GM18951 (cell line): ENCODE results near the gene NQO2.
"Not testable (repeated sequence)": the region's sequence is repeated elsewhere in the genome, so short reads cannot be mapped to it uniquely, and the experiment has no call there.

Source experiments
- POLR2A ChIP-seq: IDR thresholded peaks from 4 replicates; pipeline ENCODE4 v1.6.1; 2011; ENCODE audit warnings: mild to moderate bottlenecking; ENCODE audit not compliant: insufficient read length, insufficient read depth; ENCODE audit errors: extremely low read depth
- in situ Hi-C: fragments of 300-500 bp; cut with MboI; formaldehyde crosslinking; loops from one replicate; pipeline ENCODE4 v1.12.0; 2022; ENCODE audit warnings: low sequenced_read_pairs, mixed read lengths, inconsistent platforms; ENCODE audit not compliant: unreplicated experiment

NQO2 gene

GRCh38 chr6:3005077-3005476, 5.4 kb downstream of the NQO2 start:
- no peak for TF ChIP-seq POLR2A
- in situ Hi-C loops = no loop called here

GRCh38 chr6:3005874-3006273, 6.2 kb downstream of the NQO2 start:
- TF ChIP-seq POLR2A = no peak
- in situ Hi-C loops = no loop called here

DNA sequence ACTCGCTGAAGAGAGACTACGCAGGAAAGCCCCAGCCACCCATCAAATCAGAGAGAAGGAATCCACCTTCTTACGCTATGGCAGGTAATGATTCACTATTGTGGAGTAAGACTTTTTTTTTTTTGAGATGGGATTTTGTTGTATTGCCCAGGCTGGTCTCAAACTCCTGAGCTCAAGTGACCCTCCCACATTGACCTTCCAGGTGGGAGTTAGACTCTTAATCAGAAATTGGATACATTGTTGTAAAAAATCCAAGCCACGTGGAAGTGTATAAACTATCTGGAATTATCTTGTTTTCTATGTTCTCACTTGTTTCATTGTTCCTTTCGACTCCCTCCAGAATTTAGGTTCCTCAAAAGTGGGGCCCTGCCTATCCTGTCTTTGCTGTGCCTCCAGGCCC, 6.8 kb downstream of the NQO2 start:
- in situ Hi-C loops = no loop called here
- no peak for TF ChIP-seq POLR2A

GRCh38 chr6:3007571-3007970, 7.9 kb downstream of the NQO2 start:
- in situ Hi-C loops = no loop called here
- TF ChIP-seq POLR2A = no peak

DNA sequence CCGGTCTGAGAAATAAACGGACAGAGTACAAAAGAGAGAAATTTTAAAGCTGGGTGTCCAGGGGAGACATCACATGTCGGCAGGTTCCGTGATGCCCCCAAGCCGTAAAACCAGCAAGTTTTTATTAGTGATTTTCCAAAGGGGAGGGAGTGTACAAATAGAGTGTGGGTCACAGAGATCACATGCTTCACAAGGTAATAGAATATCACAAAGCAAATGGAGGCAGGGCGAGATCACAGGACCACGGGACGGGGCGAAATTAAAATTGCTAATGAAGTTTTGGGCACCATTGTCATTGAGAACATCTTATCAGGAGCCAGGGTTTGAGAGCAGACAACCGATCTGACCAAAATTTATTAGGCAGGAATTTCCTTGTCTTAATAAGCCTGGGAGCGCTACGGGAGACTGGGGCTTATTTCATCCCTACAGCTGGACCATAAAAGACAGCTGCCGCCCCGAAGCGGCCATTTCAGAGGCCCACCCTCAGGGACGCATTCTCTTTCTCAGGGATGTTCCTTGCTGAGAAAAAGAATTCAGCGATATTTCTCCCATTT, 9.1 kb downstream of the NQO2 start:
- in situ Hi-C loops = not testable (repeated sequence)

DNA sequence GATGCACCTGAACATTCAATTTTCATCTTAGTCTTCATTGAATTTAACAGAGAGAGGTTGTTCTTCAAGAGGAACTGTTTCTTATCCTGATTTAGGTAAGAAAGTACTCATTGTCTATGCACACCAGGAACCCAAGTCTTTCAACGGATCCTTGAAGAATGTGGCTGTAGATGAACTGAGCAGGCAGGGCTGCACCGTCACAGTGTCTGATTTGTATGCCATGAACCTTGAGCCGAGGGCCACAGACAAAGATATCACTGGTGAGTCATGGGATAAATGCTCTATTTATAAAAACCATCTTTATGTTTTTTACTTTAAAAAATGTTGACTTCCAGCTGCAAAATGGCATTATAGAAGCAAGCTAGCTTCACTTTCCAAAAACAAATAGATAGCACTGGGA, 10.2 kb downstream of the NQO2 start:
- TF ChIP-seq POLR2A = no peak
- in situ Hi-C loops = no loop called here

GRCh38 chr6:3011158-3011557, 11.5 kb downstream of the NQO2 start:
- no peak for TF ChIP-seq POLR2A
- in situ Hi-C loops = no loop called here

DNA sequence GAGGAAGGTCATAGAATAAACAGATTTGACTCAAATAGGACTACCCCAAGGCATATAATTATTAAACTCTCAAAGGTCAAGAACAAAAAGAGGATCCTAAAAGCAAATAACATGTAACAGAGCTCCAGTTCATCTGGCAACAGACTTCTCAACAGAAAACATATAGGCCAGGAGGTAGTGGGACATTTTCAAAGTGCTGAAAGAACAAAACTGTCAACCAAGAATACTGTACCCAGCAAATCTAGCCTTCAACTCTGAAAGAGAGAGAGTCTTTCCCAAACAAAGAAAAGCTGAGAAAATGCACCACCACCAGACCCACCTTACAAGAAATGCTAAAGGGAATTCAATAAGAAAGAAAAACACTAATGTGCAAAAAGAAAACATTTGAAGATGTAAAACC, 11.9 kb downstream of the NQO2 start:
- in situ Hi-C loops = no loop called here
- no peak for TF ChIP-seq POLR2A

DNA sequence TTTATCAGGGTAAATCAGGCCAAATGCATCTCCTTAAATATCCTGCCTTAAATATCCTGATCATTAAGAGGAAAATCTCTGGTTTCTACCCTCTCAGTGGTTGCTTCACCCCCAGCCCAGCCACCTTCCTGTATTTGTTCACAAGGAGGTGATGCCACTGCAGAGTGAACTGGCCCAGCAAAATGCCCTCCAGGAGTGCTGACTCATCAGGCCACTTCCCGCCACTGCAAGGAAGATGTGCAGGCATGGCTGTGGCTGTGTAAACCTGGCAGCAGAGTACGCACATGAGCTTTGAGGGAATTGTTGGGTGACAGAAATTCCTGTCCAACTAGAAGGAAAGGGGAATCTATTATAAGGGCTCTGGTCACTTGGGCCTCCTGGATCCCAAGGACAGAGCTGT, 13.8 kb downstream of the NQO2 start:
- in situ Hi-C loops = no loop called here
- TF ChIP-seq POLR2A = no peak

DNA sequence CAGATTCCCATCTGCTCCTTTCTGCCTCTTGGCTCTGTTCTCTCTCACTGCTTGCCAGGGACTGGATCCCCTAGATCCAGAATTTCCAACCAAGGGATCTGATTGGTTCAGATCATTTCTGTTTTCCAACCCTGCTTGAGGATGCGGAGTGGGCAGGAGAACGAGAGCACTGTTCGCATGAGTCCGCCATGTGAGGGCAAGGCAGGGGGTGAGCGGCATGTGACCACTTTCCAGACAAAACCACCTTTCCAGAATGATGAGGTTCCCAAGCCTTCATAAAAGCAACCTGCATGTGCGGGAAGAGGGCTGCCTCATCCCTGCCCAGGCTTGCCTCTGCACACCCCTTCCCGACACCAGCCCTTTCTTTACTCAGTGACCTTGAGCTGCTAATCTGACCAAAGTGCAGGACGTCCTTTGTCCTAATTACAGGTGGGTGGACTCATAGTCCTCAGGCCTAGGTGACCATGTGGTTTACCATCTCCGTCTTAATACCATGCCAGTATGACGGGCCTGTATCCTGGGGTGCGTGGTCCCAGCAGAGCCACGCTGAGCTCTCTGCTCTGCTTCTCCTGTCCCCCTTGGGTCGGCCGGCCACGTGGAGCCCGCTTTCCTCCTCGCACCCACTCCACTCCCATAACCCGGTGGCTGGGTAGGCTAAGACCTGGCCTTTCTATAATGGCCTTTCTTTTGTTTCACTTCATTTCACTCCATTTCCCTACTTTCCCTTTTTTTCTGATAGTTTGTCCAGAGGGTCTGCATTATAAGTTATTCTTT, 14.4 kb downstream of the NQO2 start:
- in situ Hi-C loops = no loop called here
- no peak for TF ChIP-seq POLR2A

GRCh38 chr6:3014675-3015066, 15.0 kb downstream of the NQO2 start:
- in situ Hi-C loops = no loop called here
- no peak for TF ChIP-seq POLR2A

GRCh38 chr6:3015144-3015543, 15.4 kb downstream of the NQO2 start:
- in situ Hi-C loops = no loop called here
- no peak for TF ChIP-seq POLR2A

DNA sequence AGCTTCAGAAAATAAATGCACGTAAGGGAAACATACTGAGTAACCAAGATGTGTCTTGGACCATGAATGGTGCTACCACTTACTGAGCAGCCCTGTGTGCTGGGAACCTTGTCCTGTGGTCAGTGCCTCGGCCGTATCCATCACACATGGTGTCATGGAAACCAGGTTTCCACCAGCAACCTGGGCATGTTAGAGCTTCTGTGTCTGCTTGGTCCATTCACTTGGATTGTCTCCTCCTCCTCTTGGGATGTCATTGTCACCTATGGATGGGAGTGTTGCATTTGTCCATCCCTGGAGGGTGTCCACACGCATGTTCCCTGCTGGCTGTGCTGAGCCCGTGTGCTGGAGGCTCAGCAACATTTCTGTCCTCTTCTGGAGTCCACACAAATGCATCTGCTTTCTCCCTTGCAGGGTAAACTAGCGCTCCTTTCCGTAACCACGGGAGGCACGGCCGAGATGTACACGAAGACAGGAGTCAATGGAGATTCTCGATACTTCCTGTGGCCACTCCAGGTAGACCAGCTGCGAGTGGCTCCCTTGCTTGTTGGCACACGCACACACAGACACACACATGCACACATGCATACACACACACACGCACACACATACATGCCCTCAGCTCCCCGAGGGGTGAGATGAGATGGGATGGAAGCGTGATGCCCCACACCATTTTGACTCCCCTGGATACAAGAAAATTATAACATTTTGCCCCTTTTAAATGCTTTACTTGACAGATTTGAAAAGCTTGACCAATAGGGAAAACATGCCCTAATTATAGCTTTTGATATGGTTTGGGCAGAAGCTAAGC, 17.0 kb downstream of the NQO2 start:
- TF ChIP-seq POLR2A = no peak
- in situ Hi-C loops = no loop called here

DNA sequence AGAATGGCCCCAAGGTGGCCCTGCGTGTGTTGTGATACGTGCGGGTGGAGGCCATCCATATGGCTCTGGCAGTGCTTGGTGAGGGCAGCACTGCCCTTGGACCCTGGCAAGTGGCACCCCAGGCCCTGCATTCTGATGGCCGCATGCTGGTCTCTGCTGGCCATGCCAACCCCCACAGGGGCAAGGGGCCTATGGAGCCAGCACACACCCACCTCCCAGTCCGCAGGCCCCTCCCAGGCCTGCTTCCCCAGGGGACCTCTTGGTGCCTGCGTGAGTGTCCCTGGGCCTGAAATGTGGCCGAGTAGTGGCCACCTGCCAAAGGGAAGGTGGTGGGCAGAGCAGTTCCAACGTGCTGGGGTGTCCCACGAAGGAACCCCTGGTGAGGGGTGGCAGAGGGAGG, 17.6 kb downstream of the NQO2 start:
- in situ Hi-C loops = no loop called here
- TF ChIP-seq POLR2A = no peak

DNA sequence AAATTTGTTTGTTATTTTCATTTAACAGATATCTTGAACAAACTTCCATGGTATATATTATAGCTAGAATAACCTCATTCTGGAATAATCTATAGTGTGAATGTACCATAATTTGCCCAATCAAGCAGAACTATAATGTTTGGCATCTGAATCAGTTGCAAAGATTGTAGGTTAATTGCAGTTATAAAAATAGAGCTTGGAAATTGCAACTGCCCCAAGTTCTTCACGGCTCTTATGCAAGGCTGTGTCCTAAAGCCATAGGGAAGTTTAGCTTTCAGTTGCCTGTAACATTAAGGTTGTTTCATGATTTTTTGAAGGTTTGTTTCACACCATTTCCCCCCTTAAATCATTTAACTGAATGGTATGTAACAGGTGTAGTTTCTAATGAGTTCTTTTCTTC, 19.4 kb downstream of the NQO2 start:
- TF ChIP-seq POLR2A = no peak
- in situ Hi-C loops = no loop called here
